ENCODE results near the gene WFS1. TPM values are rescaled to one million over a fixed set of nuclear protein-coding genes. Genes with fewer than 3 reads are reported as not detected.

Gene WFS1
- polyA plus RNA-seq, 3 donors from 2014 or later: 2.5 to 7.2 (median 5.8) TPM

GRCh38 chr4:6230502-6230785 is 39.2 kb upstream of the WFS1 start:
- H3K4me3 Mint-ChIP-seq: no peak overlapping the region
- no peak for DNase-seq
- no peaks in the 10 kb centered on the region for H3K9me3 Mint-ChIP-seq
- H3K27ac Mint-ChIP-seq: no peak overlapping the region
- peaks cover 0 to 4% (median 3%) of the 10 kb centered on the region in 3 donors for H3K27me3 Mint-ChIP-seq (ENCODE audit: low read depth in 3 of 3)
- no peaks in the 10 kb centered on the region for H3K36me3 Mint-ChIP-seq
- no peaks in the 10 kb centered on the region for H3K4me1 Mint-ChIP-seq

GRCh38 chr4:6230827-6231662 is 38.6 kb upstream of the WFS1 start:
- H3K4me3 Mint-ChIP-seq: no peak overlapping the region
- no peaks in the 10 kb centered on the region for H3K36me3 Mint-ChIP-seq
- H3K27ac Mint-ChIP-seq: no peak overlapping the region
- no peak for DNase-seq
- H3K27me3 Mint-ChIP-seq (ENCODE audit: low read depth in 3 of 3): peaks cover 0 to 3% (median 2%) of the 10 kb centered on the region in 3 donors
- no peaks in the 10 kb centered on the region for H3K9me3 Mint-ChIP-seq
- H3K4me1 Mint-ChIP-seq: no peaks in the 10 kb centered on the region

GRCh38 chr4:6231663-6232165 is 37.9 kb upstream of the WFS1 start:
- Mint-ChIP-seq H3K9me3 (no peaks in the 10 kb centered on the region), H3K27me3 (ENCODE audit: low read depth in 3 of 3) (peaks cover 0 to 3% (median 2%) of the 10 kb centered on the region in 3 donors), H3K36me3 (no peaks in the 10 kb centered on the region), H3K4me3 (no peak overlapping the region), H3K4me1 (no peaks in the 10 kb centered on the region), H3K27ac (no peak overlapping the region)
- DNase-seq: no peak

DNA sequence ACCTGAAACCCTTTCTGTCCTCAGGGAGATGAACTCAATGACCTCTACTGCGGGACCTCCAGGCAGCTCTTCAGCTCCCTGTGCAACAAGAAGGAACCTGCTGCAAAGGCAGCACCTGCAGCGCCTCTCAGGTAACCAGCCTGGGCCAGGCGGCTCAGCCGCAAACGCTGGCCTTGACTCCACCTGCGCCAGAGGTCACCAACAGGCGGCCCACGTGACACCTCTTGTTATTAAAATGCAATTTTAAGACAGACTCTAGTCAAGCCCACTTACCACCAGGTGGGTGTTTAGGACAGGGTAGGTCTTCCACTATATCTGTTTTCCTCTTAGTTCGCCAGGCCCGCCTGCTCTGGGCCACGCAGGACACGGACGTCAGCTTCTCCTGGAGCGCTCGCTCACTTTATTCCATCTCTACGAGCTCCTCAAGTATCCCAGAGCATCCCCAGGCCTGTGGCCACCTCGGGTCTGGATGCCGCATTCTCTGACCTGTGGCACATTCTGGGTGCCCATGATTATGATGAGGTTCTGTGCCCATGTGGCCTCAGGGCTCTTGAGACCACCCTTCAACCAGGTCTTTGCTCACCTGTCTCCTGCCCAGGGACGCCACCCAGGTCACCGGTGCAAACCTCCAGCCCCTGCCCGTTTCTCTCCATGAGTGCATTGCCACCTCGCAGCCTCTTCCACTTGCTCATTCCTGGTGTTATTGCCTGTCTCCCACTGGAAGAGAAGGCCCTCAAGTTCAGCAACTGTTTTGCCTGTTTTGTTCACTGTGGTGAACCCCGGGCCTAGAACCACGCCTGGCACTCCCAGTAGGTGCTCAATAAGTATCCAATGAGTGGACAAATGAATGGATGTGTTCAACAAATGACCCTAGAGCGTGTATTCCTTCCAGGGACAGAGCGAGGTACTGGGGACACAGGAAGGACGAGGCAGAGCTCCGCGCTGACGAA is 36.5 kb upstream of the WFS1 start:
- H3K4me1 Mint-ChIP-seq: no peaks in the 10 kb centered on the region
- DNase-seq: no peak
- no peak overlapping the region for H3K27ac Mint-ChIP-seq
- H3K36me3 Mint-ChIP-seq: no peaks in the 10 kb centered on the region
- H3K9me3 Mint-ChIP-seq: no peaks in the 10 kb centered on the region
- no peak overlapping the region for H3K4me3 Mint-ChIP-seq
- peaks cover 0 to 7% (median 2%) of the 10 kb centered on the region in 3 donors for H3K27me3 Mint-ChIP-seq (ENCODE audit: low read depth in 3 of 3)

GRCh38 chr4:6233929-6234328 is 35.7 kb upstream of the WFS1 start:
- peaks cover 0 to 5% (median 2%) of the 10 kb centered on the region in 3 donors for H3K27me3 Mint-ChIP-seq (ENCODE audit: low read depth in 3 of 3)
- no peaks in the 10 kb centered on the region for H3K9me3 Mint-ChIP-seq
- no peaks in the 10 kb centered on the region for H3K4me1 Mint-ChIP-seq
- H3K27ac Mint-ChIP-seq: no peak overlapping the region
- no peak overlapping the region for H3K4me3 Mint-ChIP-seq
- DNase-seq: no peak
- H3K36me3 Mint-ChIP-seq: no peaks in the 10 kb centered on the region

DNA sequence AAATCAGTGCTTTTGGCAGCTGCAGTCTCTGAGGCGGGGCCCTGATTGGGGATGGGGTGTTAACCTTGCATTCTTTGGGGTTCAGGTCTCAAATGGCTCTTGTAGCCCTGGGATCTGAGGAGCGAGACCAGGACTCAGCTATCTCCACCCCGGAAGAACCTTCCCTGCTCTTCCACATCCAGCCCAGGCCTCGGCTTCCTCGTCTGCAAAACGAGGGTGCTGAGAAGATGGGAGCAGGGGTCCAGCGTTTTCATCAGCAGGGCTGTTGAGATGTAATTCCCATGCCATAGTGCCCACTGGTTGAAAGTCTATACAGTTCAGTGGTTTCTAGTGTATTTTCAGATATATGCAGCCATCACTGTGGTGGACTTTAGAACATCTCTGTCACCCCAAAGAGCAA is 34.6 kb upstream of the WFS1 start:
- Mint-ChIP-seq H3K36me3 (no peaks in the 10 kb centered on the region), H3K4me1 (no peaks in the 10 kb centered on the region), H3K9me3 (no peaks in the 10 kb centered on the region), H3K27me3 (ENCODE audit: low read depth in 3 of 3) (peaks cover 0 to 4% (median 2%) of the 10 kb centered on the region in 3 donors), H3K4me3 (no peak overlapping the region), H3K27ac (no peak overlapping the region)
- DNase-seq: no peak

DNA sequence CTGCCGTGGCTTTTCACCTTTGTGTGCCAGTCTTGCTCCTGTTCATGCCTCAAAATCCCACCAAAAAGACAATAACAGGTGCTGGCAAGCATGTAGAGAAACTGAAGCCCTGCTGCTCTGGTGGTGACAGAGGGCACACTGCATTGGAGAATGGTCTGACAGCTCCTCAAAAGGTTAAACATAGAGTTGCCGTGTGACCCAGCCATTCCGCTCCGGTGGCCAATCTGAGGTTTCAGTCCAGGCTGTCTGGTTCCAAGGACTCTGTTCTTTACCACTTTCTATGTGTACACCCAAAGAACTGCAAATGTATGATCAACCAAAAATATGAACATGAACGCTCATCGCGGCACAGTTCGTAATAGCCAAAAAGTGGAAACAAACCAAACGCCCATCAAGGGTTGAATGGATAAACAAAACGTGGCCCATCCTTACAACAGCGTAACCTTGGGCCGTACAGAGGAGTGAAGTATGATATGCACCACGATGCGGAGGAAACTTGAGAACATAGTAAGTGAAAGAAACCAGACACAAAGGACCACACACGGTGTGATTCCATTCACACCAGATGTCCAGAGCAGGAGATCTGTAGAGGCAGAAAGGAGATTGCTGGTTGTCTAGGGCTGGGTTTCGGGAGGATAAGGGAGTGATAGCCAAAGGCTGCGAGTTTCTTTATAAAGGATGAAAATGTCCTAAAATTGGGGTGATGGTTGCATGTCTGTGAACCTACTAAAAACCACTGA is 33.6 kb upstream of the WFS1 start:
- Mint-ChIP-seq H3K27me3 (ENCODE audit: low read depth in 3 of 3) (peaks cover 0 to 6% (median 2%) of the 10 kb centered on the region in 3 donors), H3K36me3 (no peaks in the 10 kb centered on the region), H3K9me3 (no peaks in the 10 kb centered on the region), H3K4me1 (no peaks in the 10 kb centered on the region), H3K27ac (no peak overlapping the region), H3K4me3 (no peak overlapping the region)
- DNase-seq: no peak

- H3K4me1 Mint-ChIP-seq: no peaks in the 10 kb centered on the region
Measured at GRCh38 chr4:6236816-6237390, 32.7 kb upstream of the WFS1 start.

GRCh38 chr4:6239486-6239885 is 30.2 kb upstream of the WFS1 start:
- H3K27ac Mint-ChIP-seq: no peak overlapping the region
- DNase-seq: no peak
- no peaks in the 10 kb centered on the region for H3K4me1 Mint-ChIP-seq
- H3K9me3 Mint-ChIP-seq: no peaks in the 10 kb centered on the region
- no peaks in the 10 kb centered on the region for H3K36me3 Mint-ChIP-seq
- H3K27me3 Mint-ChIP-seq (ENCODE audit: low read depth in 3 of 3): peaks cover 2 to 18% (median 5%) of the 10 kb centered on the region in 3 donors
- H3K4me3 Mint-ChIP-seq: no peak overlapping the region

More at GRCh38 chr4:6236816-6237390, 32.7 kb upstream of the WFS1 start:
- no peaks in the 10 kb centered on the region for H3K9me3 Mint-ChIP-seq
- H3K27ac Mint-ChIP-seq: no peak overlapping the region
- no peak for DNase-seq
- no peaks in the 10 kb centered on the region for H3K36me3 Mint-ChIP-seq
- peaks cover 0 to 9% (median 2%) of the 10 kb centered on the region in 3 donors for H3K27me3 Mint-ChIP-seq (ENCODE audit: low read depth in 3 of 3)
- H3K4me3 Mint-ChIP-seq: no peak overlapping the region

- H3K9me3 Mint-ChIP-seq: peaks cover 0 to 4% (median 0%) of the 10 kb centered on the region in 6 donors
- DNase-seq: no peak
- peaks cover 2 to 22% (median 8%) of the 10 kb centered on the region in 3 donors for H3K27me3 Mint-ChIP-seq (ENCODE audit: low read depth in 3 of 3)
- no peak overlapping the region for H3K4me3 Mint-ChIP-seq
- H3K4me1 Mint-ChIP-seq: peaks cover 0 to 2% of the 10 kb centered on the region in 2 donors
- H3K27ac Mint-ChIP-seq: no peak overlapping the region
- H3K36me3 Mint-ChIP-seq: peaks cover 0 to 4% (median 0%) of the 10 kb centered on the region in 3 donors
Measured at GRCh38 chr4:6239968-6240367, 29.7 kb upstream of the WFS1 start.

DNA sequence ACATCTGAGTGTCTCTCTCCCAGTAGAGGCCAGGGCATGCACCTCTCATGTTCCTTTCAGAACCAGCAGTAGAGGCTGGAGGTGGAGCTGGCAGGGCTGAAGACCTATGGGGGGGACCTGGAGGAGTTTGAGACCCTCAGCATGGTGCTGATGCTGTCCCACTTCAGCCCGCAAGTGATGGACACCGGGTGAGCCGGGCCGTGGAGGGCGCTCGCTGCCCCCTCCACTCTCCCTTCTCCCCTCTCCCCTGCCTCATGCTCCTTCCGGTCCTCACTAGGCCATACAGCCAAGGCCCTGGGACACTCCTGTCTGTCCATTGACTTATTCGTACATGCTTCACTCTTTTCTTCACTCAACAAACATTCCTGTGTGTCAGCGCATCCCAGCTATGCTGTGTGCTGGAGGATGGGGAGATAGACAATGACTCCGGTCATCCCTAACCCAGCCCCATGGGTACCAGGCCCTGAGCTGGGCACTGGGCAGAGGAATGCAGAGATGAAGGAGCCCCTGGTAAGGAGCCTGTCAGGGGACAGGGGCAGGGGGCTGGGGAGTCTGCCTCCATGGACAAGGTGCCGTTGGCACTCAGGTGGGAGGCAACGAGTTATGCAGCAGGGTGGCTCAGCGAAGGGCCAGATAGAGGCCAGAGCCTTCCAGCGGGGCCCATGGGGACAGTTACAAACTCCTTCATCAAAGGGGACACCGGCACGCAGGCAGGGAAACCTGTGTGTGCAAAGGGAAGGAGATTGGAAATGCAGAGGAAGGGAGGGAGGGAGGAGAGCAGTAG is 28.4 kb upstream of the WFS1 start:
- Mint-ChIP-seq H3K27me3 (ENCODE audit: low read depth in 3 of 3) (peaks cover 3 to 24% (median 8%) of the 10 kb centered on the region in 3 donors), H3K9me3 (peaks cover 0 to 4% (median 0%) of the 10 kb centered on the region in 6 donors), H3K27ac (no peak overlapping the region), H3K4me3 (no peak overlapping the region), H3K4me1 (peaks cover 0 to 2% of the 10 kb centered on the region in 2 donors), H3K36me3 (peaks cover 0 to 6% (median 0%) of the 10 kb centered on the region in 3 donors)
- DNase-seq: no peak

GRCh38 chr4:6242271-6243029 is 27.2 kb upstream of the WFS1 start:
- H3K36me3 Mint-ChIP-seq: peaks cover 0 to 6% (median 0%) of the 10 kb centered on the region in 3 donors
- no peak overlapping the region for H3K4me3 Mint-ChIP-seq
- H3K27ac Mint-ChIP-seq: no peak overlapping the region
- DNase-seq: no peak
- H3K4me1 Mint-ChIP-seq: peaks cover 0 to 2% of the 10 kb centered on the region in 2 donors
- H3K9me3 Mint-ChIP-seq: peaks cover 0 to 4% (median 0%) of the 10 kb centered on the region in 6 donors
- H3K27me3 Mint-ChIP-seq (ENCODE audit: low read depth in 3 of 3): peaks cover 4 to 29% (median 9%) of the 10 kb centered on the region in 3 donors

Data from immature natural killer cell (primary cell).